Pancreas (tissue), 10 donors: ENCODE results near the gene FGD4. TPM values are rescaled to one million over a fixed set of nuclear protein-coding genes. Genes with fewer than 3 reads are reported as not detected.
"Not testable (repeated sequence)": the region's sequence is repeated elsewhere in the genome, so short reads cannot be mapped to it uniquely, and the experiment has no call there.

ENCODE experiments used
- ATAC-seq, 4 donors: fragments of 200-7000 bp; cut with Tn5 transposase; one replicate each; pipeline versions ENCODE4 v1.8.0 to v1.9.1; 2020; ENCODE audit warnings: mild to moderate bottlenecking in 4 of 4, moderate library complexity in 4 of 4
- DNase-seq, 6 donors: peaks; one replicate each; pipeline ENCODE4 v3.0.0-alpha.2; 2020
- FAIRE-seq: peaks from 2 replicates; lab custom pipeline; 2012; peaks lifted over from hg19 to GRCh38; lab: Jason Lieb, UNC
- H3K27ac ChIP-seq, 4 donors: fragments of 200-600 bp; sonication (generic); 1 replicate in 3 of 4; 2 replicates in 1 of 4; pipeline versions ENCODE4 v1.5.0 to v1.8.0; 2020
- H3K27me3 ChIP-seq, 4 donors: fragments of 200-600 bp; one replicate each; pipeline ENCODE4 v1.8.0; 2021
- H3K36me3 ChIP-seq, 3 donors: fragments of 200-600 bp; sonication (generic) in 1 of 3; one replicate each; pipeline versions ENCODE4 v1.5.0 to v1.8.0; 2020 to 2021
- H3K4me1 ChIP-seq, 3 donors: fragments of 200-600 bp; one replicate each; pipeline ENCODE4 v1.8.0; 2021
- H3K4me3 ChIP-seq, 4 donors: fragments of 200-600 bp; sonication (generic) in 2 of 4; one replicate each; pipeline versions ENCODE4 v1.5.0 to v1.8.0; 2020 to 2021
- H3K9me3 ChIP-seq, 4 donors: fragments of 200-600 bp; one replicate each; pipeline ENCODE4 v1.8.0; 2021
- WGBS, 2 donors: extraction: QIAGEN DNeasy Blood & Tissue Kit; methylation state at CpG; one replicate each; pipeline ENCODE4 v1.1.7; 2013; 5-methylcytosine and 5-hydroxymethylcytosine counted together
- intact Hi-C, 3 donors: fragments of 100-400 bp; cut with DNase I; formaldehyde crosslinking; loops; one replicate each; pipeline versions ENCODE4 v1.11.1 to v1.14.2; 2022
- polyA plus RNA-seq, 2 donors: library from polyadenylated mRNA; stranded (reverse); fragments of 200-250 nt; gene quantifications; one replicate each; pipeline ENCODE4 v1.2.3, GENCODE V29; 2013
- total RNA-seq, 6 donors: library from RNA; stranded (reverse); fragmentation: NEBNext Ultra II Directional in 4 of 6; extraction: Animal tissue kit (Norgen Biotek cat#: 25700) in 4 of 6; gene quantifications; one replicate each; pipeline versions ENCODE4 v1.2.1 to v1.2.4, GENCODE V29; 2021 to 2023
- TF ChIP-seq, protein P1 (sequence below), 4 donors: fragments of 200-600 bp; sonication (generic) in 3 of 4; IDR thresholded peaks; one replicate each; pipeline versions ENCODE4 v1.5.0 to v1.8.0; 2021; ENCODE audit warnings: antibody characterized with exemption in 4 of 4
- donor health status: healthy with polysubstance abuse.
- donor health status: DM: no; HTN: no; CAD: no; lungs with moderate emphysema.
- donor health status: DM: no; HTN: no; CAD: no.
- donor health status: control.
- donor health status: control.
- donor health status: Bipolar disorder and iron deficiency.
- donor health status: DM: yes; HTN: yes; CAD: no.
- donor health status: DM: no; HTN: no; CAD: no.
- donor health status: DM: no; HTN: no; CAD: no.
- donor health status: DM: yes; HTN: yes; CAD: no.

Gene FGD4
- total and polyA plus RNA-seq, 8 donors, result 3.6 to 26.5 (median 14.5) TPM

- TF ChIP-seq, protein P1, sequence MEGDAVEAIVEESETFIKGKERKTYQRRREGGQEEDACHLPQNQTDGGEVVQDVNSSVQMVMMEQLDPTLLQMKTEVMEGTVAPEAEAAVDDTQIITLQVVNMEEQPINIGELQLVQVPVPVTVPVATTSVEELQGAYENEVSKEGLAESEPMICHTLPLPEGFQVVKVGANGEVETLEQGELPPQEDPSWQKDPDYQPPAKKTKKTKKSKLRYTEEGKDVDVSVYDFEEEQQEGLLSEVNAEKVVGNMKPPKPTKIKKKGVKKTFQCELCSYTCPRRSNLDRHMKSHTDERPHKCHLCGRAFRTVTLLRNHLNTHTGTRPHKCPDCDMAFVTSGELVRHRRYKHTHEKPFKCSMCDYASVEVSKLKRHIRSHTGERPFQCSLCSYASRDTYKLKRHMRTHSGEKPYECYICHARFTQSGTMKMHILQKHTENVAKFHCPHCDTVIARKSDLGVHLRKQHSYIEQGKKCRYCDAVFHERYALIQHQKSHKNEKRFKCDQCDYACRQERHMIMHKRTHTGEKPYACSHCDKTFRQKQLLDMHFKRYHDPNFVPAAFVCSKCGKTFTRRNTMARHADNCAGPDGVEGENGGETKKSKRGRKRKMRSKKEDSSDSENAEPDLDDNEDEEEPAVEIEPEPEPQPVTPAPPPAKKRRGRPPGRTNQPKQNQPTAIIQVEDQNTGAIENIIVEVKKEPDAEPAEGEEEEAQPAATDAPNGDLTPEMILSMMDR (IDR thresholded peaks at IDR 0.05), result no peak
- peaks cover 20 to 35% (median 21%) of the 10 kb centered on the region in 3 donors for H3K4me1 ChIP-seq
- no peaks in the 10 kb centered on the region for H3K9me3 ChIP-seq
- 64 to 75% methylated on average over 3 of the region's 3 CpGs for WGBS, 2 donors
- ATAC-seq, result no peak
- no peak for DNase-seq
- no peak overlapping the region for H3K27ac ChIP-seq
- no peak overlapping the region for H3K4me3 ChIP-seq
- no peaks in the 10 kb centered on the region for H3K27me3 ChIP-seq
- no peaks in the 10 kb centered on the region for H3K36me3 ChIP-seq
- intact Hi-C loops, result no loop called here
- no peak for FAIRE-seq
These were observed 108.6 kb downstream of the FGD4 start for GRCh38 chr12:32507942-32508320.

- intact Hi-C loops, result no loop called here
- TF ChIP-seq, protein P1 (IDR thresholded peaks at IDR 0.05), result no peak
- Histone ChIP-seq H3K27ac (no peak overlapping the region), H3K27me3 (no peaks in the 10 kb centered on the region), H3K9me3 (no peaks in the 10 kb centered on the region), H3K4me3 (no peak overlapping the region), H3K4me1 (peaks cover 13 to 33% (median 14%) of the 10 kb centered on the region in 3 donors), H3K36me3 (no peaks in the 10 kb centered on the region)
- peak; percentile 16 to 50 (median 24) for ATAC-seq
- no peak for DNase-seq
- FAIRE-seq, result no peak
- WGBS, 2 donors, result 48 to 51% methylated on average over 3 of the region's 3 CpGs
These were observed 109.3 kb downstream of the FGD4 start for GRCh38 chr12:32508626-32509025.

DNA sequence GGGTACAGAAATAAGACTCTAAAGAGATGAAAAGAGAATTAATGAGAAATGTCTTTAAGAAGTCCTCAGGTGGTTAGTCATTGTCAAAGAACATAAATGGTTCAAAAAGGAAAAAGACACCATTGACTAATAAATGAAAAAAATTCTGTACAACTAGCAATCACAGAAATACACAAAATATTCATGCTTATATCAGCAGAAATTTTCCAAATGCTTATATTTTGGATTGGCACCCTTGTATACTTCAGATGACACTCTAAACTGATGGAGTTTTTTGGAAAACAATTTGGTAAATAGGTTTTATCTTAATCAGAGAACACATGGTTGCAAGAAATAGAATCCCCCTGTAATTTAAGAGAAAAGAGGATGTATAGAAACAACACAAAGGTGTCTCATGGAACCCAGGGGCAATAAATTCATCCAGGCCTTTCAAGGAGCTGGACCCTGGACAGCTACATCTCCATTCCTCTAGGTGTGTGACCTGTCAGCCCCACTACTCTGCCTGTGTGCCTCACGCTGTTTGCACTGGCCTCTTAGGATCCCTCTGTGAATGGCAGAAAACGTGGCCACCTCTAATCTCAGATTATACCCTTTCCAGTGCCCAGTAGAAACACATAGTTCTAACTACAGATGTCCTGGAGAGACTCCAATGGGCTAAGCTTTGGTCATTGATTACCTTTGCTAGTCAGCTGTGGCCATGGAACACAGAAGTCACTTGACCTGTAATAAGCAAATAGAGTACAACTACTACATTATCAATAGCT, 110.2 kb downstream of the FGD4 start:
- peaks cover 12 to 30% (median 12%) of the 10 kb centered on the region in 3 donors for H3K4me1 ChIP-seq
- intact Hi-C loops, result no loop called here
- ATAC-seq (peak; percentile 55 to 85 (median 72)), FAIRE-seq (no peak), DNase-seq (peak in 2 of 6 donors; percentile 25 to 37)
- H3K9me3 ChIP-seq, result no peaks in the 10 kb centered on the region
- H3K27ac ChIP-seq, result no peak overlapping the region
- H3K36me3 ChIP-seq, result no peaks in the 10 kb centered on the region
- H3K27me3 ChIP-seq, result no peaks in the 10 kb centered on the region
- TF ChIP-seq, protein P1 (IDR thresholded peaks at IDR 0.05), result no peak
- no peak overlapping the region for H3K4me3 ChIP-seq
- WGBS, 2 donors, result 19 to 26% methylated on average over 2 of the region's 2 CpGs

DNA sequence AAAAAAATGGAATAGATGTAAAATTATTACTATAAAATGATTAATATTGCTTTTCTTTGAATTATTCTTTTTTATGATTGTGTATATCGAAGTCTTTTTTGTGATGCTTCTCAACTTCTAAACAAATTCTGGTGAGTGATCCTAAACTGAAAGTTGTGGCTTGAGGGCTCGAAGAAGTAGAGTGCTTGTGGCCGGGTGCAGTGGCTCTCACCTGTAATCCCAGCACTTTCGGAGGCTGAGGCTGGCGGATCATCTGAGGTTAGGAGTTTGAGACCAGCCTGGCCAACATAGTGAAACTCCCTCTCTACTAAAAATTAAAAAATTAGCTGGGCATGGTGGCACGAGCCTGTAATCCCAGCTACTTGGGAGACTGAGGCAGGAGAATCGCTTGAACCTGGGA, 112.6 kb downstream of the FGD4 start:
- intact Hi-C loops, H3K27me3 ChIP-seq, DNase-seq, H3K27ac ChIP-seq, H3K9me3 ChIP-seq, FAIRE-seq, H3K4me3 ChIP-seq, H3K36me3 ChIP-seq, ATAC-seq: not testable (repeated sequence)
- WGBS, 2 donors, result 97% methylated on average over 7 of the region's 7 CpGs
- H3K4me1 ChIP-seq, result peaks cover 8 to 29% (median 24%) of the 10 kb centered on the region in 3 donors

DNA sequence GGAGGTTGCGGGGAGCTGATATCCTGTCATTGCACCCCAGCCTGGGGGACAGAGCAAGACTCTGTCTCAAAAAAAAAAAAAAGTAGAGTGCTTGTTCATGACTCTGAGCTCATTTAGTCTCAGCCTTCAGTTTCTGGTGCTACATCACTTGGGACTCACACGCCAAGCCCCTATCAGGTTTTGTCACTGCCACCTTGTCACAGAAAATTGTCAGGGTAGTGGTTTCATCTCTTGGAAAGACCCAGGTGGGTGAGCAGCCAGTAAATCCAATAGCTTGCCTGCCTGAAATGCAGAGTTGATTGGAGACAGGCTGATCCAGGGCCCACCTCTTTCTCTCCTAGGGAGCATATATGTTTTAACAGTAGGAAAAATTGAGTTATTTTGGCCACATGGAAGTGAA, 113.0 kb downstream of the FGD4 start:
- Histone ChIP-seq H3K4me3 (no peak overlapping the region), H3K9me3 (no peaks in the 10 kb centered on the region), H3K27me3 (no peaks in the 10 kb centered on the region), H3K27ac (no peak overlapping the region), H3K4me1 (peaks cover 8 to 29% (median 24%) of the 10 kb centered on the region in 3 donors), H3K36me3 (no peaks in the 10 kb centered on the region)
- TF ChIP-seq, protein P1 (IDR thresholded peaks at IDR 0.05), result no peak
- no peak for FAIRE-seq
- no peak for DNase-seq
- intact Hi-C loops, result no loop called here
- WGBS, 2 donors, result 97 to 98% methylated on average over 2 of the region's 2 CpGs
- no peak for ATAC-seq
